DND-41 (cell line): ENCODE results near the gene SHROOM3.

ENCODE experiments used
- EZH2 ChIP-seq: IDR thresholded peaks from 3 replicates; pipeline ENCODE4 v1.6.1; 2012; ENCODE audit warnings: borderline replicate concordance, low read depth, mild to moderate bottlenecking, moderate library complexity, low read length, inconsistent platforms; ENCODE audit not compliant: severe bottlenecking
- TF ChIP-seq, protein P1 (sequence below): IDR thresholded peaks from 2 replicates; pipeline ENCODE4 v1.5.1; 2012; ENCODE audit warnings: borderline replicate concordance, low read length, moderate library complexity, mild to moderate bottlenecking; ENCODE audit not compliant: poor library complexity, severe bottlenecking; ENCODE audit errors: extremely low read depth

DNA sequence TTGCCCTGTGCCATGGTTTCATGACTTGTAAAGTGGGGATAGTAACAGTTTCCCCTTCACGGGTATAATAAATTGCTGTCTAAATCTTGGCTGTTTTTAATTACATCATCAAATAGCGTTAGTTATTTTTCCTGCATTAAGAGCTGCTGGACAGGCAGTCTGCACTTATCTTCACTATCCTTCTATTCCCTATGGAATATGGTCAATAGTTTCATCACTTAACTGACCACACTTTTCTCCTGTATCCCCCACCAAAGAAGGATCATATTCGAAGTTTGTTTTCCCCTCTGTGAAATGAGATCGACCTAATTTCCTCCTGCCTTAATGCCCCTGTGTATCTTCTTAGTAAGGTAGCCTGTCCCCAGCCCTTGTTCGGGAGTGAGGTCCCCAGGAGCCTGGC is 133.2 kb downstream of the SHROOM3 start:
- TF ChIP-seq, protein P1, sequence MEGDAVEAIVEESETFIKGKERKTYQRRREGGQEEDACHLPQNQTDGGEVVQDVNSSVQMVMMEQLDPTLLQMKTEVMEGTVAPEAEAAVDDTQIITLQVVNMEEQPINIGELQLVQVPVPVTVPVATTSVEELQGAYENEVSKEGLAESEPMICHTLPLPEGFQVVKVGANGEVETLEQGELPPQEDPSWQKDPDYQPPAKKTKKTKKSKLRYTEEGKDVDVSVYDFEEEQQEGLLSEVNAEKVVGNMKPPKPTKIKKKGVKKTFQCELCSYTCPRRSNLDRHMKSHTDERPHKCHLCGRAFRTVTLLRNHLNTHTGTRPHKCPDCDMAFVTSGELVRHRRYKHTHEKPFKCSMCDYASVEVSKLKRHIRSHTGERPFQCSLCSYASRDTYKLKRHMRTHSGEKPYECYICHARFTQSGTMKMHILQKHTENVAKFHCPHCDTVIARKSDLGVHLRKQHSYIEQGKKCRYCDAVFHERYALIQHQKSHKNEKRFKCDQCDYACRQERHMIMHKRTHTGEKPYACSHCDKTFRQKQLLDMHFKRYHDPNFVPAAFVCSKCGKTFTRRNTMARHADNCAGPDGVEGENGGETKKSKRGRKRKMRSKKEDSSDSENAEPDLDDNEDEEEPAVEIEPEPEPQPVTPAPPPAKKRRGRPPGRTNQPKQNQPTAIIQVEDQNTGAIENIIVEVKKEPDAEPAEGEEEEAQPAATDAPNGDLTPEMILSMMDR, result no peak
- TF ChIP-seq EZH2, result no peak
